Sigmoid colon (tissue), 4 donors: ENCODE results near the gene NXN.

Source experiments
- POLR2AphosphoS5 ChIP-seq, 4 donors: sonication (generic); formaldehyde crosslinking; IDR thresholded peaks; one replicate each; pipeline ENCODE4 v1.6.1; 2017; ENCODE audit warnings: antibody characterized with exemption in 4 of 4
- TF ChIP-seq, protein P1 (sequence below), 4 experiments: fragments of 450-650 bp in 3 of 4; fragments of 200-600 bp in 1 of 4; IDR thresholded peaks; one replicate each; pipeline ENCODE4 v1.5.1; 2016 to 2019; ENCODE audit warnings: antibody characterized with exemption in 4 of 4, mild to moderate bottlenecking in 3 of 4, moderate library complexity in 2 of 4

DNA sequence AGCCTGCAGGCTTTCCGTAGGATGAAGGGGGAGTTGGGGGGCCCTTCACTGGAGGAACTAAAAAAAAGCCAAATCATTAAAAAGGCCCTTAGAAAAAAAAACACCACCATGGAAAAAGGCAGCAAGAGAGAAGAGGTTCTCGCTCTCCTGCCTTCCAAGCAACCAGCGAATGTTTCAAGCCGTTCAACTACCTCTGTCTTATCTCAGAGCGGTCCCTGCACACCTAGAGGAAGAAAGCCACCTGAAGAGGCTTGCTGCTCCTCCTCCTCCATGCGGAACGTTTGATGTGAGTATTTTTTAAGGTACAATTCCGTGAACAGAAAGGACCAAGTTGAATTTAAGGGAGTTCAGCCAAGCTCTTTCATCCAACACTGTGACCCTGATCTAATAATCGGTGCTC, 9.2 kb downstream of the NXN start:
- TF ChIP-seq, protein P1, sequence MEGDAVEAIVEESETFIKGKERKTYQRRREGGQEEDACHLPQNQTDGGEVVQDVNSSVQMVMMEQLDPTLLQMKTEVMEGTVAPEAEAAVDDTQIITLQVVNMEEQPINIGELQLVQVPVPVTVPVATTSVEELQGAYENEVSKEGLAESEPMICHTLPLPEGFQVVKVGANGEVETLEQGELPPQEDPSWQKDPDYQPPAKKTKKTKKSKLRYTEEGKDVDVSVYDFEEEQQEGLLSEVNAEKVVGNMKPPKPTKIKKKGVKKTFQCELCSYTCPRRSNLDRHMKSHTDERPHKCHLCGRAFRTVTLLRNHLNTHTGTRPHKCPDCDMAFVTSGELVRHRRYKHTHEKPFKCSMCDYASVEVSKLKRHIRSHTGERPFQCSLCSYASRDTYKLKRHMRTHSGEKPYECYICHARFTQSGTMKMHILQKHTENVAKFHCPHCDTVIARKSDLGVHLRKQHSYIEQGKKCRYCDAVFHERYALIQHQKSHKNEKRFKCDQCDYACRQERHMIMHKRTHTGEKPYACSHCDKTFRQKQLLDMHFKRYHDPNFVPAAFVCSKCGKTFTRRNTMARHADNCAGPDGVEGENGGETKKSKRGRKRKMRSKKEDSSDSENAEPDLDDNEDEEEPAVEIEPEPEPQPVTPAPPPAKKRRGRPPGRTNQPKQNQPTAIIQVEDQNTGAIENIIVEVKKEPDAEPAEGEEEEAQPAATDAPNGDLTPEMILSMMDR (IDR thresholded peaks at IDR 0.05), result no peak
- TF ChIP-seq POLR2AphosphoS5 (IDR thresholded peaks at IDR 0.05), result no peak
